ENCODE measurements around the gene NAV3. TPM values are rescaled to one million over a fixed set of nuclear protein-coding genes. Genes with fewer than 3 reads are reported as not detected.

The NAV3 gene
- polyA plus RNA-seq, 1 of the 3 experiments (the other 2 are of a cell fraction) = 10.5 TPM

DNA sequence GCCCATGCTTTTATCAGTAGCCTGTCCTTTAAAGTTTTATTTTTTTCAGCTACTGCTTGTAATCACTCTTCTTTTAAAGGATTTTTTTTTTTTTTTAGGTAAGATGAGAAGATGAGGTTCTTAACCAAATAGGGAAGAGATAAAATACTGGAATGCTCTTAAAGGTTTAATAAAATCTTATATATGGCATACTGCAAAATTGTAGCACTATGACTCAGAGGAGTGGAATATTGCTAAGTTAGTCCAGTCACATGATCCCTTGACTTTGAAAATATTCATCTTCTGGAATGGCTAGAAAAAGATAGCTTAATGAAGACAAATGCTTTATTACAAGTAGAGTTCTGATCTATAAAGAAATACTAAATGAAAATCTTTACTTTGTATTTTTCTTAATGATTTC, 116.6 kb downstream of the NAV3 start:
- no peak for DNase-seq
- H3K4me3 ChIP-seq (ENCODE audit: low read depth in 2 of 2, low read length in 1 of 2) = peak overlapping the region; percentile 10 to 19; a peak in 2 of 4 replicates
- H3K4me2 ChIP-seq = peak overlapping the region; percentile 59
- peaks cover 74% of the 10 kb centered on the region for H3K79me2 ChIP-seq (ENCODE audit: insufficient read depth)
- POLR2A ChIA-PET = no interaction called here
- no peaks in the 10 kb centered on the region for H3K9me3 ChIP-seq
- H3K36me3 ChIP-seq (replicated peaks in 1 of 2; ENCODE audit: control insufficient read depth in 1 of 2, insufficient read depth in 2 of 2, low read length in 1 of 2) = peaks cover 3 to 17% of the 10 kb centered on the region in 2 experiments
- TF ChIP-seq RAD21 (IDR thresholded peaks at IDR 0.05; ENCODE audit: low read length) (no peak), SIN3A (IDR thresholded peaks at IDR 0.05; ENCODE audit: borderline replicate concordance, low read depth, low read length) (no peak), TEAD4 (IDR thresholded peaks at IDR 0.05; ENCODE audit: borderline replicate concordance, insufficient read depth) (0 out of 2 replicates have a peak, but pooled peaks have one; percentile 33), MXI1 (IDR thresholded peaks at IDR 0.05; ENCODE audit: low read depth, low read length) (no peak), FOSL2 (IDR thresholded peaks at IDR 0.05; ENCODE audit: borderline replicate concordance, low read depth) (peak; percentile 75), FOXJ3 (CRISPR knock-in tag; IDR thresholded peaks at IDR 0.05) (no peak), GATA2 (CRISPR knock-in tag; IDR thresholded peaks at IDR 0.05) (no peak), TAF1 (IDR thresholded peaks at IDR 0.05; ENCODE audit: borderline replicate concordance, low read depth, low read length) (no peak), EP300 (IDR thresholded peaks at IDR 0.05; ENCODE audit: borderline replicate concordance in 1 of 2, low read depth in 1 of 2, low read length in 1 of 2) (peak in 1 of 2 experiments; percentile 47; a peak in 1 of 4 replicates), YY1 (IDR thresholded peaks at IDR 0.05; ENCODE audit: low read depth) (no peak), SMC3 (IDR thresholded peaks at IDR 0.05; ENCODE audit: low read depth, low read length) (no peak), NRF1 (IDR thresholded peaks at IDR 0.05; ENCODE audit: low read depth, low read length) (no peak), GABPA (IDR thresholded peaks at IDR 0.05; ENCODE audit: low read depth) (no peak), EZH2phosphoT487 (IDR thresholded peaks at IDR 0.05; ENCODE audit: borderline replicate concordance, low read depth) (no peak), CHD2 (IDR thresholded peaks at IDR 0.05; ENCODE audit: low read length, partially characterized antibody) (no peak), JUND (IDR thresholded peaks at IDR 0.05) (peak; percentile 55; the same call in 1 of the 2 replicates)
- TF ChIP-seq, protein P1, sequence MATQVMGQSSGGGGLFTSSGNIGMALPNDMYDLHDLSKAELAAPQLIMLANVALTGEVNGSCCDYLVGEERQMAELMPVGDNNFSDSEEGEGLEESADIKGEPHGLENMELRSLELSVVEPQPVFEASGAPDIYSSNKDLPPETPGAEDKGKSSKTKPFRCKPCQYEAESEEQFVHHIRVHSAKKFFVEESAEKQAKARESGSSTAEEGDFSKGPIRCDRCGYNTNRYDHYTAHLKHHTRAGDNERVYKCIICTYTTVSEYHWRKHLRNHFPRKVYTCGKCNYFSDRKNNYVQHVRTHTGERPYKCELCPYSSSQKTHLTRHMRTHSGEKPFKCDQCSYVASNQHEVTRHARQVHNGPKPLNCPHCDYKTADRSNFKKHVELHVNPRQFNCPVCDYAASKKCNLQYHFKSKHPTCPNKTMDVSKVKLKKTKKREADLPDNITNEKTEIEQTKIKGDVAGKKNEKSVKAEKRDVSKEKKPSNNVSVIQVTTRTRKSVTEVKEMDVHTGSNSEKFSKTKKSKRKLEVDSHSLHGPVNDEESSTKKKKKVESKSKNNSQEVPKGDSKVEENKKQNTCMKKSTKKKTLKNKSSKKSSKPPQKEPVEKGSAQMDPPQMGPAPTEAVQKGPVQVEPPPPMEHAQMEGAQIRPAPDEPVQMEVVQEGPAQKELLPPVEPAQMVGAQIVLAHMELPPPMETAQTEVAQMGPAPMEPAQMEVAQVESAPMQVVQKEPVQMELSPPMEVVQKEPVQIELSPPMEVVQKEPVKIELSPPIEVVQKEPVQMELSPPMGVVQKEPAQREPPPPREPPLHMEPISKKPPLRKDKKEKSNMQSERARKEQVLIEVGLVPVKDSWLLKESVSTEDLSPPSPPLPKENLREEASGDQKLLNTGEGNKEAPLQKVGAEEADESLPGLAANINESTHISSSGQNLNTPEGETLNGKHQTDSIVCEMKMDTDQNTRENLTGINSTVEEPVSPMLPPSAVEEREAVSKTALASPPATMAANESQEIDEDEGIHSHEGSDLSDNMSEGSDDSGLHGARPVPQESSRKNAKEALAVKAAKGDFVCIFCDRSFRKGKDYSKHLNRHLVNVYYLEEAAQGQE (IDR thresholded peaks at IDR 0.05; ENCODE audit: low read depth, low read length) = no peak
- TF ChIP-seq, protein P2, sequence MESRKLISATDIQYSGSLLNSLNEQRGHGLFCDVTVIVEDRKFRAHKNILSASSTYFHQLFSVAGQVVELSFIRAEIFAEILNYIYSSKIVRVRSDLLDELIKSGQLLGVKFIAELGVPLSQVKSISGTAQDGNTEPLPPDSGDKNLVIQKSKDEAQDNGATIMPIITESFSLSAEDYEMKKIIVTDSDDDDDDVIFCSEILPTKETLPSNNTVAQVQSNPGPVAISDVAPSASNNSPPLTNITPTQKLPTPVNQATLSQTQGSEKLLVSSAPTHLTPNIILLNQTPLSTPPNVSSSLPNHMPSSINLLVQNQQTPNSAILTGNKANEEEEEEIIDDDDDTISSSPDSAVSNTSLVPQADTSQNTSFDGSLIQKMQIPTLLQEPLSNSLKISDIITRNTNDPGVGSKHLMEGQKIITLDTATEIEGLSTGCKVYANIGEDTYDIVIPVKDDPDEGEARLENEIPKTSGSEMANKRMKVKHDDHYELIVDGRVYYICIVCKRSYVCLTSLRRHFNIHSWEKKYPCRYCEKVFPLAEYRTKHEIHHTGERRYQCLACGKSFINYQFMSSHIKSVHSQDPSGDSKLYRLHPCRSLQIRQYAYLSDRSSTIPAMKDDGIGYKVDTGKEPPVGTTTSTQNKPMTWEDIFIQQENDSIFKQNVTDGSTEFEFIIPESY (IDR thresholded peaks at IDR 0.05; ENCODE audit: borderline replicate concordance, low read depth) = no peak
- TF ChIP-seq, protein P3, sequence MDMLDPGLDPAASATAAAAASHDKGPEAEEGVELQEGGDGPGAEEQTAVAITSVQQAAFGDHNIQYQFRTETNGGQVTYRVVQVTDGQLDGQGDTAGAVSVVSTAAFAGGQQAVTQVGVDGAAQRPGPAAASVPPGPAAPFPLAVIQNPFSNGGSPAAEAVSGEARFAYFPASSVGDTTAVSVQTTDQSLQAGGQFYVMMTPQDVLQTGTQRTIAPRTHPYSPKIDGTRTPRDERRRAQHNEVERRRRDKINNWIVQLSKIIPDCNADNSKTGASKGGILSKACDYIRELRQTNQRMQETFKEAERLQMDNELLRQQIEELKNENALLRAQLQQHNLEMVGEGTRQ (IDR thresholded peaks at IDR 0.05; ENCODE audit: borderline replicate concordance, low read depth, low read length) = no peak
- TF ChIP-seq, protein P4, sequence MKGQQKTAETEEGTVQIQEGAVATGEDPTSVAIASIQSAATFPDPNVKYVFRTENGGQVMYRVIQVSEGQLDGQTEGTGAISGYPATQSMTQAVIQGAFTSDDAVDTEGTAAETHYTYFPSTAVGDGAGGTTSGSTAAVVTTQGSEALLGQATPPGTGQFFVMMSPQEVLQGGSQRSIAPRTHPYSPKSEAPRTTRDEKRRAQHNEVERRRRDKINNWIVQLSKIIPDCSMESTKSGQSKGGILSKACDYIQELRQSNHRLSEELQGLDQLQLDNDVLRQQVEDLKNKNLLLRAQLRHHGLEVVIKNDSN (IDR thresholded peaks at IDR 0.05; ENCODE audit: borderline replicate concordance, low read depth) = peak; percentile 85
- TF ChIP-seq, protein P5, sequence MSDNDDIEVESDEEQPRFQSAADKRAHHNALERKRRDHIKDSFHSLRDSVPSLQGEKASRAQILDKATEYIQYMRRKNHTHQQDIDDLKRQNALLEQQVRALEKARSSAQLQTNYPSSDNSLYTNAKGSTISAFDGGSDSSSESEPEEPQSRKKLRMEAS (IDR thresholded peaks at IDR 0.05; ENCODE audit: low read depth) = no peak; the same call in 1 of the 2 replicates
- H4K20me1 ChIP-seq (ENCODE audit: insufficient read depth) = no peaks in the 10 kb centered on the region
- H3K9ac ChIP-seq = peak overlapping the region; percentile 51; the same call in 1 of the 2 replicates
- peak overlapping the region; percentile 63; the same call in 1 of the 2 replicates for H2AFZ ChIP-seq (ENCODE audit: low read depth)
- peaks cover 0 to 11% of the 10 kb centered on the region in 2 experiments; a peak in 2 of 4 replicates for H3K4me1 ChIP-seq (ENCODE audit: control insufficient read depth in 1 of 2, insufficient read depth in 2 of 2, low read depth in 1 of 2, low read length in 1 of 2)
- H3K27me3 ChIP-seq (ENCODE audit: insufficient read depth) = no peaks in the 10 kb centered on the region
- H3F3A ChIP-seq (replicated peaks; ENCODE audit: insufficient read depth) = peaks cover 23% of the 10 kb centered on the region
- no peaks in the 10 kb centered on the region for H3K9me2 ChIP-seq
- CTCF ChIA-PET = interaction anchor here (1.2 to 1.3 kb wide), 2 partner anchors 22 kb away, joined by 5 to 6 read pairs; no protein-coding TSS in a partner anchor
- peak overlapping the region; percentile 77 to 89; a peak in 3 of 4 replicates for H3K27ac ChIP-seq (ENCODE audit: low read depth in 2 of 2, low read length in 1 of 2)
